Measurements from ENCODE around the gene BAZ2B.

BAZ2B gene

DNA sequence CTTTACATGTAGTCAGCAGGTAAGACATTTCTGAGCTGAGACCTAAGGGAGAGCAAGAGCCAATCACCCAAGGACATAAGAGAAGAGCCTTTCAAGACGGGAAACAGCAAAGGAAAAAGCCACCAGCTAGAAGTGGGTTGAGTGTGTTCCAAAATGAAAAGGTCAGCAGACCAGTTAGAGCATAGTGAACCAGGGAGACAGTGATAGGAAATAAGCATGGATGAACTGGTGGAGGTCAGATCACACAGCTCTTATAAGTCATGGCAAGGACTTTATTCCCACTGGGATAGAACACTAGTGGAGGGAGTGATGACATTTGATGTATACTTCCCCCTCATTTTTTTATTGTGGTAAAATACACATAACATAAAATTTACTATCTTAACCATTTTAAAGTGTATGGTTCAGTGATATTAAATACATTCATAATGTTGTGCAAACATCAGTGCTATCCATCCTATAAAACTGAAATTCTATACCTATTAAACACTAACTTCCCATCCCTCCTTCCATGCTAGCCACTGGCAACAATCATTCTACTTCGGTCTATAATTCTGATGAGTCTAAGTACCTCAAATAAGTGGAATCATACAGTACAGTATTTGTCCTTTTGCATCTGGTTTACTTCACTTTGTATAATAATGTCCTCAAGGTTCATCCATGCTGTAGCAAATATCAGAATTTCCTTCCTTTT lies 174.0 kb downstream of the BAZ2B start:
- H3K4me3 ChIP-seq (ENCODE audit: low read length): no peak overlapping the region
- WGBS: 96% methylated on average over 2 of the region's 2 CpGs
- no peak overlapping the region for H3K27ac ChIP-seq (ENCODE audit: low read depth, low read length)
- no peaks in the 10 kb centered on the region for H3K27me3 ChIP-seq (ENCODE audit: insufficient read depth, low read length)
- no peaks in the 10 kb centered on the region for H3K9me3 ChIP-seq (ENCODE audit: insufficient read depth, low read depth, low read length)
- peaks cover 81% of the 10 kb centered on the region for H3K36me3 ChIP-seq (ENCODE audit: insufficient read depth, low read length)
- peaks cover 16% of the 10 kb centered on the region; the same call in 1 of the 2 replicates for H3K4me1 ChIP-seq (ENCODE audit: insufficient read depth, low read length)
- no peak overlapping the region for H3K9ac ChIP-seq (ENCODE audit: low read depth, low read length)

DNA sequence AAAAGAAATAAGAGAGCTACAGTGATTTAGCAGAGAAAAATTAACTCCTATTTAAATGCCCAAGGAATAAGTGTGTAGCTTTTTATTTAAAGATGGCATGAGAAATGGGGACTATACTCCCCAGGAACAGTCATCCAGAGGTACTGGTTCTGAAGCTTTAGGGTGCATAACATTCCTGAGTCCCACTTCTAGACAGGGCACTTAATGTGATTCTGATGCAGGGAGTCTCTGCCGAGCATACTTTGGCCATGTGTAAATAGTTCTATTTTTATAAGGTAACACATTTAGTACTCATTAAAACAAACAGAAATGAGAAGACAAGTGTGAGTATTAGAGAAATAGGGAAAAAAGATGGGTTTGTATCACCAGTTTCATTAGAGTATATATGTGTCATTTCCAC lies 175.2 kb downstream of the BAZ2B start:
- H3K4me3 ChIP-seq (ENCODE audit: low read length): no peak overlapping the region
- no peak overlapping the region for H3K9ac ChIP-seq (ENCODE audit: low read depth, low read length)
- peaks cover 4% of the 10 kb centered on the region; the same call in 1 of the 2 replicates for H3K4me1 ChIP-seq (ENCODE audit: insufficient read depth, low read length)
- H3K27ac ChIP-seq (ENCODE audit: low read depth, low read length): no peak overlapping the region
- no CpG with 5 or more reads among the region's 1 CpG for whole genome bisulfite sequencing
- H3K36me3 ChIP-seq (ENCODE audit: insufficient read depth, low read length): peaks cover 77% of the 10 kb centered on the region
- no peaks in the 10 kb centered on the region for H3K9me3 ChIP-seq (ENCODE audit: insufficient read depth, low read depth, low read length)
- H3K27me3 ChIP-seq (ENCODE audit: insufficient read depth, low read length): no peaks in the 10 kb centered on the region

DNA sequence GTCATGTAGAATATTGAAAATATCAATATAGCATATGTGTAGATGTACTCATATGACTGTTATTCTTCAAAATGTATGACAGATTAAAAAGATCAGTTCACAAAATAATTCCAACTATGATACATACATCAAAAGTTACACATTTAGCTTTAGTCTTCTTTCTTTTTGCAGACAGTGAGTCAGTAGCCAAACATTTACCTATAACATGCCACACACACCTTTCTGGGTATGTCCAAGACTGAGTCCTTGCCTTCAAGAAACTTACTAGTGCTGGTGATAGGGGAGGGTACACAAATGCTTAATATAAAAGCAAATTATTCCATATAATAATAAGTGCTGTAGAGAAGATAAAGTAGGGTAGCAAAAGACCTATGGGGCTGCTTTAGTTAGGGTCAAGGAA lies 176.9 kb downstream of the BAZ2B start:
- Histone ChIP-seq H3K36me3 (ENCODE audit: insufficient read depth, low read length) (peaks cover 66% of the 10 kb centered on the region), H3K9me3 (ENCODE audit: insufficient read depth, low read depth, low read length) (no peaks in the 10 kb centered on the region), H3K9ac (ENCODE audit: low read depth, low read length) (no peak overlapping the region), H3K4me1 (ENCODE audit: insufficient read depth, low read length) (no peaks in the 10 kb centered on the region), H3K27me3 (ENCODE audit: insufficient read depth, low read length) (no peaks in the 10 kb centered on the region), H3K4me3 (ENCODE audit: low read length) (no peak overlapping the region), H3K27ac (ENCODE audit: low read depth, low read length) (no peak overlapping the region)

DNA sequence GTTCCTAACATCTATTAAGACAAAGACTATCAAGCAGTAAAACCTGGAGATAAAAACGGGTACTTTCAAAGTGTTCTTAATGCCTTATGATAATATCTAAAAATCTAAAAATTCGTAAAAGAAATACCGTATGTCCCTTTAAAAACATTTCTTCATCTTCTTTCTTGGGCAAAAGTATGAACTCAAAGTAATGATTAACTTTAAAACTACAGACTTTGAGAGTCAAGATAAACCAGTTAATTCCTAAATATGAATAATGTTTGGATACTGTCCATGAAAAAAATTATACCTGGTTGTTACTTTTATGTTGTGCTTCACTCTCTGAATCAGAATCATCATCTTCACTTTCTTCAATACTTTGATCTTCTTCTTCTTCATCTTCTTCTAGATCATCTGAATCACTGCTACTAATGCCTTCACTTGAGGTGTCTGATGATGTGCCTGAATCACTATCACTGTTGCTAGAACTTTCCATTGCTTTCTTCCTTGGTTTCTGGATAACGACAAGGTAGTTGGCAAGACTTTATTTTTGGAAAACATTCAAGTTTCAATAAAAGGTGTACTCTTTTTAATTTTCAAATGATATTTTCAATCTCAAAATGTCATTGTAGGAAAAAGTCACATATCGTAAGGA lies 177.5 kb downstream of the BAZ2B start:
- no peaks in the 10 kb centered on the region for H3K4me1 ChIP-seq (ENCODE audit: insufficient read depth, low read length)
- no peaks in the 10 kb centered on the region for H3K27me3 ChIP-seq (ENCODE audit: insufficient read depth, low read length)
- 96% methylated on average over 4 of the region's 5 CpGs for WGBS
- no peaks in the 10 kb centered on the region for H3K9me3 ChIP-seq (ENCODE audit: insufficient read depth, low read depth, low read length)
- no peak overlapping the region for H3K9ac ChIP-seq (ENCODE audit: low read depth, low read length)
- H3K4me3 ChIP-seq (ENCODE audit: low read length): no peak overlapping the region
- peaks cover 62% of the 10 kb centered on the region for H3K36me3 ChIP-seq (ENCODE audit: insufficient read depth, low read length)
- H3K27ac ChIP-seq (ENCODE audit: low read depth, low read length): no peak overlapping the region

DNA sequence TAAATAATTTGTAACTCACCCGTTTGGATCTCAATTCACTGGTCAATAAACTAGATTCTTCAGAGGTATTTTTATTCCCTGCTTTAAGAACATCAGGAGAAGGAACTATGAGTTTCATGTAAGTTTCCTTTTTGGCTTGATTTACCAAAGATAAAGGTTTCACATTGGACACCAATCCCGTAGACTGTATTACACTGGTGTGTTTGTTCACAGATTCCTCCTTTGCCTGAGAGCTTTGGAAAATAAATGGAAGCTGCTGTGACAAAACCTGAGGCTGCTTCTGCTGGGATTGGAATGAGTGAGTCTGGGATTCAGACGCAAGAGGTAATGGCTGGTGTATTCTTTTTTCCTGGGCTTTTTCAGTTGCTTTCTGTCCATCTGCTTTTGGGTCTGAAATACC lies 178.1 kb downstream of the BAZ2B start:
- no peaks in the 10 kb centered on the region for H3K27me3 ChIP-seq (ENCODE audit: insufficient read depth, low read length)
- 98% methylated on average over 3 of the region's 3 CpGs for WGBS
- no peaks in the 10 kb centered on the region for H3K4me1 ChIP-seq (ENCODE audit: insufficient read depth, low read length)
- H3K9me3 ChIP-seq (ENCODE audit: insufficient read depth, low read depth, low read length): no peaks in the 10 kb centered on the region
- no peak overlapping the region for H3K4me3 ChIP-seq (ENCODE audit: low read length)
- peaks cover 62% of the 10 kb centered on the region for H3K36me3 ChIP-seq (ENCODE audit: insufficient read depth, low read length)
- no peak overlapping the region for H3K9ac ChIP-seq (ENCODE audit: low read depth, low read length)
- no peak overlapping the region for H3K27ac ChIP-seq (ENCODE audit: low read depth, low read length)

DNA sequence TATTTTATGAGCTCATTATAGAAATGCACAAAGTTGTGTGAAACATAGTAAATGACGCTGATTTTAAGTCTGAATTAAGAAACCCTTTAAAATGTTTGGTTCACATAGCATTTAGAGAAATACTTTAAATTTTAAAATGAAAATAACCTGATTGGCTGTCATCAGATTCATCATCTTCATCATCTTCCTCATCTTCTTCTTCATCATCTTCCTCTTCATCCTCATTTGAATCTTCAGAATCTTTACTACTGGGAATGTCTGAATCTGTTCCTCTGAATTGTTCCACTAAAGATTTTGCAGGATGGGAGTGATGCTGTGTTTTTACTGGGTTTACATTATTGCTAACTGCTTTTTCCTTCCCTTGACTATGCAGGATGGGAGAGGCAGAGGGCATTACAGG lies 183.7 kb downstream of the BAZ2B start:
- no peaks in the 10 kb centered on the region for H3K27me3 ChIP-seq (ENCODE audit: insufficient read depth, low read length)
- WGBS: no CpG with 5 or more reads among the region's 1 CpG
- H3K27ac ChIP-seq (ENCODE audit: low read depth, low read length): no peak overlapping the region
- H3K4me1 ChIP-seq (ENCODE audit: insufficient read depth, low read length): no peaks in the 10 kb centered on the region
- peaks cover 76% of the 10 kb centered on the region for H3K36me3 ChIP-seq (ENCODE audit: insufficient read depth, low read length)
- H3K9ac ChIP-seq (ENCODE audit: low read depth, low read length): no peak overlapping the region
- no peak overlapping the region for H3K4me3 ChIP-seq (ENCODE audit: low read length)
- H3K9me3 ChIP-seq (ENCODE audit: insufficient read depth, low read depth, low read length): no peaks in the 10 kb centered on the region

DNA sequence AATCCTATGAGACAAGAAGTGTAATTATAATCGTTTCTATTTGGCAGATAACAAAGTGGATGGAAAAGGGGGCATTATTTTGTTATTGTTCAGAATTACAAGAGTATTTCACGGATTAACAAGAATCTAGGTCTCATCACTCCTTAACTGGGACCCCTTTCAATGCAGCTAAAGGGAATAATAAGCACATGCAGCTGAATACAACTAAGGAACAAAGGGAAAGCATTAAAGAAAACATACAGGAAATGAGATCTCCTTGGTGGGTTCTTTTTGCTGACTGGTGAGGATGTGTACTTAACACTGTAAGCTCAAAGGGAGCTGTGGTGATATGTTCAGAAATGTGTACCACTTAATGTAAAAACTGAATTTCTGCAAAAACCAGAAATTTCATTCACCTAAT lies 189.3 kb downstream of the BAZ2B start:
- Histone ChIP-seq H3K27ac (ENCODE audit: low read depth, low read length) (no peak overlapping the region), H3K4me3 (ENCODE audit: low read length) (no peak overlapping the region), H3K27me3 (ENCODE audit: insufficient read depth, low read length) (no peaks in the 10 kb centered on the region), H3K4me1 (ENCODE audit: insufficient read depth, low read length) (no peaks in the 10 kb centered on the region), H3K9me3 (ENCODE audit: insufficient read depth, low read depth, low read length) (no peaks in the 10 kb centered on the region), H3K9ac (ENCODE audit: low read depth, low read length) (no peak overlapping the region), H3K36me3 (ENCODE audit: insufficient read depth, low read length) (peaks cover 72% of the 10 kb centered on the region)
- WGBS: 88% methylated on average over 2 of the region's 2 CpGs

DNA sequence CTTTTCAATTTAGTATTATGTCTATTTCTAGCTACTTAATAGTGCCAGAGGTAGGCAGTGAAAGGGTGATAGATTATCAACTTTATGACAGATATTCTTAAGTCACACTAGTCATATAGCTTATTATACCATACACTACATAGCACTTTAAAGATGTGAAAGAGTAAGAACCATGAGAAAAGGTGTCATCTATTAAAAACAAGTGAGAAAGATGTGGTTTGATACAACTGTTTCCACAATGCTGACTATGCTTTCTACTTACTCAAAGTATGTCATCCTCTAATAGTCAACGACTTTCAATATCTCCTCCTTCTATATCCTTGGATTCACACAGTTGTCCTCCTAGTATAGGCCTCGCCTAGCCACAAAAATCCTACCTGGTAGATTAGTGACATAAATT lies 196.9 kb downstream of the BAZ2B start:
- H3K36me3 ChIP-seq (ENCODE audit: insufficient read depth, low read length): peaks cover 22% of the 10 kb centered on the region; the same call in 1 of the 2 replicates
- H3K9ac ChIP-seq (ENCODE audit: low read depth, low read length): no peak overlapping the region
- H3K4me1 ChIP-seq (ENCODE audit: insufficient read depth, low read length): no peaks in the 10 kb centered on the region
- WGBS: 100% methylated on average over 2 of the region's 2 CpGs
- H3K27me3 ChIP-seq (ENCODE audit: insufficient read depth, low read length): no peaks in the 10 kb centered on the region
- H3K27ac ChIP-seq (ENCODE audit: low read depth, low read length): no peak overlapping the region
- no peak overlapping the region for H3K4me3 ChIP-seq (ENCODE audit: low read length)
- H3K9me3 ChIP-seq (ENCODE audit: insufficient read depth, low read depth, low read length): no peaks in the 10 kb centered on the region

DNA sequence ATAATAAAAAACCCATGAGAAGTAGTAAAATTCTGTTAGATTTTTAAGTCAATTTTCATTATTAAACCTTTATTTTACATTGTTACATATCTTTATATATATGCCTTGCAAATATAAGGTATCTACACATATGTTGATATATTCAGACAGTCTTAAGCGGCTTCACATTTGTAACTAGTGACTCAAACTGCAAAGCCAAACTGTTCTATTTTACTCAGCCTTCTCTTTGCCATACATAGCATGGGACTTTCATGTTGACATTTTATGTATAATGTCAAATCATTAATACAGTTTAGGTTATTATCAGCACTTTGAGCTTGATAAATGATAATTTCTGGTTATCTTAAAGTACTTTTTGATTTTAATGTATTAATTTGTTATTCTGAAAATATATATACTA lies 204.9 kb downstream of the BAZ2B start:
- no peaks in the 10 kb centered on the region for H3K4me1 ChIP-seq (ENCODE audit: insufficient read depth, low read length)
- H3K9me3 ChIP-seq (ENCODE audit: insufficient read depth, low read depth, low read length): no peaks in the 10 kb centered on the region
- WGBS: 93% methylated on average over 1 of the region's 1 CpG
- H3K36me3 ChIP-seq (ENCODE audit: insufficient read depth, low read length): peaks cover 41% of the 10 kb centered on the region
- H3K27ac ChIP-seq (ENCODE audit: low read depth, low read length): no peak overlapping the region
- H3K4me3 ChIP-seq (ENCODE audit: low read length): no peak overlapping the region
- no peak overlapping the region for H3K9ac ChIP-seq (ENCODE audit: low read depth, low read length)
- no peaks in the 10 kb centered on the region for H3K27me3 ChIP-seq (ENCODE audit: insufficient read depth, low read length)

DNA sequence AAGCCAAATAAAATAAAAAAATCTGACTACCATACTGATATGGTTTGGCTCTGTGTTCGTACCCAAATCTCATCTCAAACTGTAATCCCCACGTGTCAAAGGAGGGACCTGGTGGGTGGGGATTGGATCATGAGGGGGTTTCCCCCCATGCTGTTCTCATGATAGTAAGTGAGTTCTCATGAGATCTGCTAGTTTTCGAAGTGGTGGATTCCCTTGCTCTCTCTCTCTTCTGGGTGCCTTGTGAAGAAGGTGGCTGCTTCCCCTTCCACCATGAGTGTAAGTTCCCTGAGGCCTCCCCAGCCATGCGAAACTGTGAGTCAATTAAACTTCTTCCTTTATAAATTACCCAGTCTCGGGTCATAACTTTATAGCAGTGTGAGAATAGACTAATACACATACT lies 206.1 kb downstream of the BAZ2B start:
- Histone ChIP-seq H3K9ac (ENCODE audit: low read depth, low read length) (no peak overlapping the region), H3K36me3 (ENCODE audit: insufficient read depth, low read length) (peaks cover 49% of the 10 kb centered on the region), H3K4me1 (ENCODE audit: insufficient read depth, low read length) (no peaks in the 10 kb centered on the region), H3K27me3 (ENCODE audit: insufficient read depth, low read length) (no peaks in the 10 kb centered on the region), H3K4me3 (ENCODE audit: low read length) (no peak overlapping the region), H3K9me3 (ENCODE audit: insufficient read depth, low read depth, low read length) (no peaks in the 10 kb centered on the region), H3K27ac (ENCODE audit: low read depth, low read length) (no peak overlapping the region)
- 100% methylated on average over 5 of the region's 5 CpGs for WGBS

DNA sequence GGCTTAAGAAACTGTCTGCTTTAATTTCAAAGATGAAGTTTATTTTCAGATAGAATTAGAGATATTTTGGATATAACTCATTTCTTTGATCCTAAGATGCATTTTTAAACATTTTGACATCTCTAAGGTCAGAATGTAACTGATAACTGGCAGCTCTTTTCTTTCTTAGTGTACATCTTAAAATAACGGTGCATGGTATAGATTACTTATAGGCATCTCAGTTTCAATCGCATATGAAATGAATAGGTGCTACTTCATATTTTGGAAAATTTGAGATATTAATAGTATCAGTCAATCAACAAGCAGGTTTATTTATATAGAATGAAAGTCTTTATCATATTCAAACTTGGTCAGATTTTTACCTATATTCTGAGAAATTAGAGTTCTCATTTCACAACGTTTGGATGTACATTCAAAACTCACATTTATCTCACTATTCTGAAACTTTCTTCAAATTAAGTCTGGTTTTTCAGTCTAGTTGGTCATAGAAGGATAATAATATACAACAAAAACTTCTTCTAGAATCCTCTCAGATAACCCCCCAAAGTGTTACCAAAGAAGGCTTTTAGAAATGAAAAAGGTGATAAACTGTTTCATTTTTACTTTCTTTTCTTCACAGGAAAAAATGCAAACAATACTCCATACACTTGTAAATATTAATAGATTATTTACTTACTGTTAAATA lies 207.1 kb downstream of the BAZ2B start:
- H3K9me3 ChIP-seq (ENCODE audit: insufficient read depth, low read depth, low read length): no peaks in the 10 kb centered on the region
- H3K36me3 ChIP-seq (ENCODE audit: insufficient read depth, low read length): peaks cover 56% of the 10 kb centered on the region
- no peaks in the 10 kb centered on the region for H3K4me1 ChIP-seq (ENCODE audit: insufficient read depth, low read length)
- H3K27me3 ChIP-seq (ENCODE audit: insufficient read depth, low read length): no peaks in the 10 kb centered on the region
- H3K4me3 ChIP-seq (ENCODE audit: low read length): no peak overlapping the region
- no peak overlapping the region for H3K9ac ChIP-seq (ENCODE audit: low read depth, low read length)
- WGBS: 94% methylated on average over 2 of the region's 3 CpGs
- no peak overlapping the region for H3K27ac ChIP-seq (ENCODE audit: low read depth, low read length)
